CD4-positive, CD25-positive, alpha-beta regulatory T cell (primary cell): ENCODE measurements around the gene AP4M1. TPM values are rescaled to one million over a fixed set of nuclear protein-coding genes. Genes with fewer than 3 reads are reported as not detected.

Experiments used
- ATAC-seq, 2 donors: fragments of 150-1000 bp; cut with Tn5 transposase; one replicate each; pipeline ENCODE4 v1.10.0; 2021; ENCODE audit warnings: low read depth in 2 of 2, moderate number of reproducible peaks in 2 of 2, moderate library complexity in 1 of 2
- DNase-seq, 3 donors: peaks; one replicate each; pipeline versions ENCODE4 v3.0.0 to v3.0.0-alpha.2; 2012 to 2022; ENCODE audit warnings: mixed read lengths in 1 of 3
- H3K27ac ChIP-seq: one replicate; pipeline ENCODE4 v1.7.0; 2013; ENCODE audit warnings: mild to moderate bottlenecking, low read length; ENCODE audit not compliant: insufficient read depth, poor library complexity, severe bottlenecking
- H3K27me3 ChIP-seq: one replicate; pipeline ENCODE4 v1.7.0; 2013; ENCODE audit warnings: low read length; ENCODE audit not compliant: control insufficient read depth, insufficient read depth
- H3K36me3 ChIP-seq: one replicate; pipeline ENCODE4 v1.7.0; 2013; ENCODE audit warnings: mild to moderate bottlenecking, low read length, moderate library complexity; ENCODE audit not compliant: control insufficient read depth, insufficient read depth
- H3K4me1 ChIP-seq: 2 replicates; pipeline ENCODE4 v1.7.0; 2013; ENCODE audit warnings: mild to moderate bottlenecking, low read length; ENCODE audit not compliant: insufficient read depth, control insufficient read depth, poor library complexity, severe bottlenecking
- H3K4me3 ChIP-seq: one replicate; pipeline ENCODE4 v1.7.0; 2013; ENCODE audit warnings: low read depth, mild to moderate bottlenecking, low read length, moderate library complexity
- H3K9me3 ChIP-seq, 2 experiments: 1 replicate in 1 of 2; 2 replicates in 1 of 2; pipeline ENCODE4 v1.7.0; 2013; ENCODE audit warnings: low read length in 2 of 2, mild to moderate bottlenecking in 1 of 2, moderate library complexity in 1 of 2; ENCODE audit not compliant: control insufficient read depth in 2 of 2
- H3K27ac Mint-ChIP-seq, 3 donors: one replicate each; pipeline ENCODE4 v1.8.0; 2020 to 2022; ENCODE audit warnings: mild to moderate bottlenecking in 3 of 3, mixed read lengths in 3 of 3, moderate library complexity in 2 of 3
- H3K27me3 Mint-ChIP-seq: one replicate; pipeline ENCODE4 v1.8.0; 2022; ENCODE audit warnings: mild to moderate bottlenecking, mixed read lengths
- H3K36me3 Mint-ChIP-seq: one replicate; pipeline ENCODE4 v1.8.0; 2020; ENCODE audit warnings: mixed read lengths
- H3K4me1 Mint-ChIP-seq, 4 donors: one replicate each; pipeline ENCODE4 v1.8.0; 2020 to 2022; ENCODE audit warnings: mixed read lengths in 4 of 4, mild to moderate bottlenecking in 1 of 4
- H3K4me3 Mint-ChIP-seq, 4 donors: one replicate each; pipeline ENCODE4 v1.8.0; 2020 to 2022; ENCODE audit warnings: mild to moderate bottlenecking in 4 of 4, mixed read lengths in 4 of 4, moderate library complexity in 3 of 4
- H3K9me3 Mint-ChIP-seq, 7 donors: one replicate each; pipeline ENCODE4 v1.8.0; 2020 to 2022; ENCODE audit warnings: mixed read lengths in 7 of 7, mild to moderate bottlenecking in 3 of 7, moderate library complexity in 2 of 7
- polyA plus RNA-seq, 4 donors: library from polyadenylated mRNA; unstranded; fragments of 300-500 nt; fragmentation: Illumina TruSeq; gene quantifications; one replicate each; pipeline ENCODE4 v1.2.3, GENCODE V29; 2021
- total RNA-seq: library from RNA; stranded (reverse); gene quantifications from one replicate; pipeline ENCODE4 v1.2.3, GENCODE V29; 2022

The AP4M1 gene
- total and polyA plus RNA-seq, 5 donors from 2014 or later, result 2.6 to 6.4 (median 4.3) TPM

- ATAC-seq, result no peak
- no peaks in the 10 kb centered on the region for H3K9me3 ChIP-seq
- Mint-ChIP-seq H3K36me3 (no peaks in the 10 kb centered on the region), H3K4me3 (peak overlapping the region in 2 of 4 donors; percentile 58 to 59), H3K9me3 (no peaks in the 10 kb centered on the region), H3K4me1 (peaks cover 0 to 54% (median 28%) of the 10 kb centered on the region in 4 donors), H3K27me3 (peaks cover 5% of the 10 kb centered on the region), H3K27ac (peak overlapping the region in 2 of 3 donors; percentile 52 to 82)
- H3K4me3 ChIP-seq, result no peak overlapping the region
- H3K36me3 ChIP-seq, result peaks cover 5% of the 10 kb centered on the region
- no peak for DNase-seq
- H3K27me3 ChIP-seq, result no peaks in the 10 kb centered on the region
- peaks cover 46% of the 10 kb centered on the region for H3K4me1 ChIP-seq
- H3K27ac ChIP-seq, result no peak overlapping the region
Measured at GRCh38 chr7:100122568-100122967, 21.1 kb downstream of the AP4M1 start.

DNA sequence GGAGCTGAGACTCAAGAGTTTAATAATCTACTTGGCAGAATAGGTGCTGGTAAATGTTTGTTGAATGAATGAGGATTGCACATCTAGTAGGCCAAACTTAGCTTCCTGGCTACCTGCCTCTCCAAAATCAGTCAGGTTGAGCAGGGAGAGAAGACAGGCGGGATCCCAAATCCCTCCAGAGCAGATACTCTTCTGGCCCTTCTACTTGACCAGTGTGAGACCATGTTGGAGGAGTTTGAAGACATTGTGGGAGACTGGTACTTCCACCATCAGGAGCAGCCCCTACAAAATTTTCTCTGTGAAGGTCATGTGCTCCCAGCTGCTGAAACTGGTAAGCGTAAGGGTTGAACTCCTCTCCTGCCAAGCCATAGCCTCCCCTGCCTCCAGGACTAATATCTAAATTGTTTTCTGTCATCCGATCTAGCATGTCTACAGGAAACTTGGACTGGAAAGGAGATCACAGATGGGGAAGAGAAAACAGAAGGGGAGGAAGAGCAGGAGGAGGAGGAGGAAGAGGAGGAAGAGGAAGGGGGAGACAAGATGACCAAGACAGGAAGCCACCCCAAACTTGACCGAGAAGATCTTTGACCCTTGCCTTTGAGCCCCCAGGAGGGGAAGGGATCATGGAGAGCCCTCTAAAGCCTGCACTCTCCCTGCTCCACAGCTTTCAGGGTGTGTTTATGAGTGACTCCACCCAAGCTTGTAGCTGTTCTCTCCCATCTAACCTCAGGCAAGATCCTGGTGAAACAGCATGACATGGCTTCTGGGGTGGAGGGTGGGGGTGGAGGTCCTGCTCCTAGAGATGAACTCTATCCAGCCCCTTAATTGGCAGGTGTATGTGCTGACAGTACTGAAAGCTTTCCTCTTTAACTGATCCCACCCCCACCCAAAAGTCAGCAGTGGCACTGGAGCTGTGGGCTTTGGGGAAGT lies 23.1 kb downstream of the AP4M1 start:
- Histone ChIP-seq H3K4me1 (peaks cover 46% of the 10 kb centered on the region), H3K27ac (no peak overlapping the region), H3K36me3 (peaks cover 5% of the 10 kb centered on the region), H3K27me3 (no peaks in the 10 kb centered on the region), H3K9me3 (no peaks in the 10 kb centered on the region), H3K4me3 (no peak overlapping the region)
- no peaks in the 10 kb centered on the region for H3K9me3 Mint-ChIP-seq
- no peak for DNase-seq
- H3K27ac Mint-ChIP-seq, result peak overlapping the region; percentile 10 to 84 (median 33)
- peaks cover 5% of the 10 kb centered on the region for H3K27me3 Mint-ChIP-seq
- H3K36me3 Mint-ChIP-seq, result no peaks in the 10 kb centered on the region
- H3K4me1 Mint-ChIP-seq, result peaks cover 0 to 50% (median 31%) of the 10 kb centered on the region in 4 donors
- H3K4me3 Mint-ChIP-seq, result peak overlapping the region in 3 of 4 donors; percentile 48 to 100 (median 97)
- ATAC-seq, result no peak

DNA sequence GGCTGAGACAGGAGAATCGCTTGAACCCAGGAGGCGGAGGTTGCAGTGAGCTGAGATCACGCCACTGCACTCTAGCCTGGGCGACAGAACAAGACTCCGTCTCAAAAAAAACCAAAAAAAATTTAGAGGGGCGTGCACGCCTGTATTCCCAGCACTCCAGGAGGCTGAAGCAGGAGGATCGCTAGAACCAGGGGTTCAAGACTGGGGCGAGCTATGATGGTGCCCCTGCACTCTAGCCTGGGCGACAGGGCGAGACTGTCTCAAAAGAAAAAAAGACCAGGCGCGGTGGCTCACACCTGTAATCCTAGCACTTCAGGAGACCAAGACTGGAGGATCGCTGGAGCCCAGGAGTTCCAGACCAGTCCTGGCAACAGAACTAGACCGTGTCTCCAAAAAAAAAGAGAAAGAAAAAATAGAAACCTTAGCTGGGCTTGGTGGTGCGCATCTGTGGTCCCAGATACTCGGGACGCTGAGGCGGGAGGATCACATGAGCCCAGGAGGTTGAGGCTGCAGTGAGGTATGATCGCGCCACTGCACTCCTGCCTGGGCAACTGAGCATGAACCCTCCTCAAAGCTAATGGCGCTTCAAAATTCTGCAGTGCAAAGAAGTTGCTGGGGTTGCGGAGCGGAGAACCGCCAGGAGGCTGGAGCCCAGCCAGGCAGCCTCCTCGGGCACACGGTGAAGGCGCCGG lies 24.9 kb downstream of the AP4M1 start:
- Histone ChIP-seq H3K36me3 (peaks cover 5% of the 10 kb centered on the region), H3K9me3 (no peaks in the 10 kb centered on the region), H3K4me1 (peaks cover 37% of the 10 kb centered on the region), H3K27me3 (no peaks in the 10 kb centered on the region), H3K4me3 (peak overlapping the region; percentile 84), H3K27ac (peak overlapping the region; percentile 97)
- H3K4me1 Mint-ChIP-seq, result peaks cover 0 to 42% (median 23%) of the 10 kb centered on the region in 4 donors
- H3K9me3 Mint-ChIP-seq, result no peaks in the 10 kb centered on the region
- ATAC-seq, result no peak
- peak overlapping the region; percentile 97 to 100 (median 99) for H3K4me3 Mint-ChIP-seq
- no peaks in the 10 kb centered on the region for H3K27me3 Mint-ChIP-seq
- no peak for DNase-seq
- H3K36me3 Mint-ChIP-seq, result no peaks in the 10 kb centered on the region
- peak overlapping the region; percentile 99 to 100 (median 99) for H3K27ac Mint-ChIP-seq

- Mint-ChIP-seq H3K27me3 (no peaks in the 10 kb centered on the region), H3K4me1 (peaks cover 0 to 41% (median 24%) of the 10 kb centered on the region in 4 donors), H3K4me3 (peak within 1 kb of the TSS; percentile 97 to 100 (median 99)), H3K27ac (peak within 1 kb of the TSS; percentile 99 to 100 (median 99)), H3K36me3 (no peaks in the 10 kb centered on the region), H3K9me3 (no peaks in the 10 kb centered on the region)
- Histone ChIP-seq H3K36me3 (peaks cover 5% of the 10 kb centered on the region), H3K27ac (peak within 1 kb of the TSS; percentile 97), H3K4me3 (peak within 1 kb of the TSS; percentile 84), H3K4me1 (peaks cover 37% of the 10 kb centered on the region), H3K9me3 (no peaks in the 10 kb centered on the region), H3K27me3 (no peaks in the 10 kb centered on the region)
- ATAC-seq (peak; percentile 80 to 83), DNase-seq (peak; percentile 86 to 96 (median 93))
Measured at GRCh38 chr7:100126931-100127865, 25.8 kb downstream of the AP4M1 start, which contains the start of gene MBLAC1. TSS of gene MBLAC1 (plus strand) at chr7:100126967. CDS start at chr7:100127396, 429 bp downstream.

DNA sequence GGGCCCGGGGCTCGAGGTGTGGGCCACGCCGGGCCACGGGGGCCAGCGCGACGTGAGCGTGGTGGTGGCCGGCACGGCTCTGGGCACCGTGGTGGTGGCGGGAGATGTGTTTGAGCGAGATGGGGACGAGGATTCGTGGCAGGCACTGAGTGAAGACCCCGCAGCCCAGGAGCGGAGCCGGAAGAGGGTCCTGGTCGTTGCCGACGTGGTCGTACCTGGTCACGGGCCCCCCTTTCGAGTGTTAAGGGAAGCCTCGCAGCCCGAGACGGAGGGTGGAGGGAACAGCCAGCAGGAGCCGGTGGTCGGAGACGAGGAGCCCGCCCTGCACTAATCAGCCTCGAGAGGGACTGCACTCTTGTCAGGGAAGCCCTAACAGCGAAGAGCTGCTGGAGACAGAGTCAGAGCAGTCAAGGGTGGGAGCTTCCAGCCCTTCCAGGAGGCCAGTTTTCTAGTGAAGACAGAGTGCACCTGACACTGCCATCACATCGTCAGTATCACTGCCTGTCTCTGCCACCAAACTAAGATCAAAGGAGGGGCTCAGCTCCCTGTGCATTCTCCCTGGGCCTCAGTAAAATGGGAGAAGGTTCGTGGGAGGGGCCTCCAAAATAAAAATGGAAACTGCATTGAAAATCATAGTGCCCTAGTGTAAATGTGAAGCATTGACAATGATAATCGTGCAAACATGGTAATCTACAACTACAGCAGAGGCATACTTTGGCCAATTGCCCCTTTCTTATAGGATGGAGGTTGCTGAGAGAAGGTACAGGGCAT lies 26.6 kb downstream of the AP4M1 start:
- Mint-ChIP-seq H3K4me1 (peaks cover 0 to 44% (median 26%) of the 10 kb centered on the region in 4 donors), H3K9me3 (no peaks in the 10 kb centered on the region), H3K27ac (peak overlapping the region; percentile 76 to 85 (median 80)), H3K4me3 (peak overlapping the region; percentile 83 to 97 (median 84)), H3K27me3 (peaks cover 8% of the 10 kb centered on the region), H3K36me3 (no peaks in the 10 kb centered on the region)
- H3K27me3 ChIP-seq, result no peaks in the 10 kb centered on the region
- ATAC-seq (no peak), DNase-seq (peak in 2 of 3 donors; percentile 18 to 43)
- peak overlapping the region; percentile 97 for H3K27ac ChIP-seq
- peaks cover 37% of the 10 kb centered on the region for H3K4me1 ChIP-seq
- H3K4me3 ChIP-seq, result peak overlapping the region; percentile 32
- no peaks in the 10 kb centered on the region for H3K36me3 ChIP-seq
- H3K9me3 ChIP-seq, result no peaks in the 10 kb centered on the region

GRCh38 chr7:100128637-100128963 lies 27.2 kb downstream of the AP4M1 start:
- peaks cover 8% of the 10 kb centered on the region for H3K27me3 Mint-ChIP-seq
- H3K27ac ChIP-seq, result no peak overlapping the region
- H3K4me1 ChIP-seq, result peaks cover 37% of the 10 kb centered on the region
- peak in 1 of 3 donors; percentile 11 for DNase-seq
- no peaks in the 10 kb centered on the region for H3K9me3 Mint-ChIP-seq
- no peaks in the 10 kb centered on the region for H3K27me3 ChIP-seq
- ATAC-seq, result no peak
- peak overlapping the region in 2 of 3 donors; percentile 80 to 85 for H3K27ac Mint-ChIP-seq
- peaks cover 0 to 44% (median 26%) of the 10 kb centered on the region in 4 donors for H3K4me1 Mint-ChIP-seq
- no peak overlapping the region for H3K4me3 ChIP-seq
- H3K4me3 Mint-ChIP-seq, result peak overlapping the region; percentile 83 to 97 (median 84)
- no peaks in the 10 kb centered on the region for H3K36me3 ChIP-seq
- no peaks in the 10 kb centered on the region for H3K9me3 ChIP-seq
- no peaks in the 10 kb centered on the region for H3K36me3 Mint-ChIP-seq
